Measurements from ENCODE around the gene NCOA5.
"Not testable (repeated sequence)": the region's sequence is repeated elsewhere in the genome, so short reads cannot be mapped to it uniquely, and the experiment has no call there.

Gene NCOA5

DNA sequence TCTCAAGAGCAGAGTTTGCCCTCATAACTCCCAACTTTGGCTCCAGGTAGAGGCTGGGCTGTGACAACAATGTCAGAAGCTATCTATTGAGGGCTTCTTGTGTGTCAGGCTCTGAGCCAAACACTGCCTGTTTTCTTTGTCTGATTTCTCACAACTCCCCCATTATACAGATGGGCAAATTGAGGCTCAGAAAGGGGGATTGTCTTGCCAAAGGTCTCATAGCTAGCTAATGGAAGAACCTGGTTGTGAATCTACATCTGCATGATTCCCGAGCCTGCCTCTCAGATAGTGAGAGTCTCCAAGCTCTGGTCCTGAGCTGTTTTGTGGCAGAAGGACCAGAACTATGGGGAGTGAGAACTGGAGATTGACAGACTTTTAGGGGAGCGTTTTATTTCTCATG is 29.8 kb upstream of the NCOA5 start:
- DNase-seq: no peak

DNA sequence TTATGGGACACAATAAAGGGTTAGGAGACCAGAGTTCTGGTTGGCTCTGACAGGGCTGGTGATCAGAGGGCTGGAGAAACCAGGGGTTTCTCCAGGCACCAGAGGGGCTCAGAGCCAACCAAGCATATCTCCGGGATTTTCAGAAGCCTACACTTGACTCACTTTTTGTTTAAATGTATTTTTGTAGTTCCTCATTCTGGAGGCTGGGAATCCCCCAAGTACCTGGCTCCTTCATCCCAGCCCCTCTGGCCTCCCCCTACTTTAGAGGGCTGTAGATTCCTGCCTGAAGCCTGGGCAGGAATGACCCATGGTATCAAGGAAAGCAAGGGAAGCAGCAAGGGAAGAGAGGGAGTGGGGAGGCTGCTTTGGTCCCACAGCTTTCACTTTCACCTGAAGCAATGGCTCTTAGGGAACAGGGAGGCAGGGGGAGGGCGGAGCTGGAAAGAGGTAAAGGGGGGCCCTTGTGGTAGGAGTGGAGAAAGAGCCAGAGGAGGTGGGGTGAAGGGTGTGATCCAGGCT is 29.3 kb upstream of the NCOA5 start:
- no peak for DNase-seq

DNA sequence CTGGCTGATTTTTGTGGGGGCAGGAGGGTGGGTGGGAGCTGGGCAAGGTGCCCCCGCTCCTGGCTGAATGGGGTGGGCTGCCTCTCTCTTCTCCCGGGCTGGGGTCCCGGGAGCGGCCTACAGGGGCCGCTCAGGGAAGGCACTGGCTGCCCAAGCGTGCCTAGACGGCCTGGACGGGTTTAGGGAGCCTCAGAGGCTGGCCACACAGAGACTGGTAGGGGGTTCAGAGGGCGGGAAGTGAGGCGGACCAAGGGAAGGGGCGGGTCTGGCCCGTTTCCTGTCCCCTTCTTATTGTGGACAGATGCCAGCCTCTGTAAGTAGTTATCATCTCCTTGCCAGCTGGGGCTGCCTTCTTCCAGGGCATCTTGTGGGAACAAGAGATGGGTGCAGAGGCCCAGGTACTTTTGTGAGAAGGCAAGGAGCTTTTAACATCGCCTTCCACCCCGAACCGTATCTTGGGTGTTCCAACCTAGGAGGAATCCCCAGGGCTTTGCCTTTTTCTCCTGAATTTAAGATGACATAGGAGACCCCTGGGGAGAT is 28.8 kb upstream of the NCOA5 start:
- no peak for DNase-seq

DNA sequence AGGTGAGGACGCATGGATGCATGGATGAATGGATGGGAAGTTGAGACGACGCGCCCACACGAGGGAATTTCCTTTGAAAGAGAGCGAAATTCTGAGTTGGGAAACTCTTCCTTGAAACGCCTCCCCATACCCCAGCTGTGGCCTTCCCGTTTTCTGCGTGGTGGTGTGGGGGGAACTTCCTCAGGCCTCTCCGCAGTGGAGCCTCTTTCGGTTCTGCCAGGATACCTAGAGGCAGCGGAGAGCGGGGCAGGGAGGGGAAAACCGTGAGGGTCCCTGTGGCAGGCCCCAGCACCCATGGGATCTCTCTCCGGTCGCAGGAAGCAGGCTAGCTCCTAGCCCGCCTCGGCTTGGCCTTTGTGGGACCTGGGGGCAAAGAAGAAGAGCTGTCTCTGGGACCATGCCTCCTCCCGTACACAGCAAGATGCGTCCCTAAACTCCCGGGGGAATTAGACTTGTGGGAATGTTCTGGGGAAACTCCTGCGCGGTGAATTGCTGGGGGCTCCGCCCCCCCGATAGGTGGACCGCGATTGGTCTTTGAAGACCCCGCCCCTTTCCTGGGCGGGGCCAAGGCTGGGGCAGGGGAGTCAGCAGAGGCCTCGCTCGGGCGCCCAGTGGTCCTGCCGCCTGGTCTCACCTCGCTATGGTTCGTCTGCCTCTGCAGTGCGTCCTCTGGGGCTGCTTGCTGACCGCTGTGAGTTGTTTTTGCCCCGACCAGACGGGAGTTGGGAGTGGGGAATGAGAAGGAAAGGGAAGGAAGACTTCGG is 28.1 kb upstream of the NCOA5 start, which contains the start of gene CD40:
Gene CD40, plus strand, starts transcription at position 611 of the 764 bp plus-strand sequence. Its CDS starts 30 bp downstream, at position 641.
- DNase-seq: peak; percentile 66

DNA sequence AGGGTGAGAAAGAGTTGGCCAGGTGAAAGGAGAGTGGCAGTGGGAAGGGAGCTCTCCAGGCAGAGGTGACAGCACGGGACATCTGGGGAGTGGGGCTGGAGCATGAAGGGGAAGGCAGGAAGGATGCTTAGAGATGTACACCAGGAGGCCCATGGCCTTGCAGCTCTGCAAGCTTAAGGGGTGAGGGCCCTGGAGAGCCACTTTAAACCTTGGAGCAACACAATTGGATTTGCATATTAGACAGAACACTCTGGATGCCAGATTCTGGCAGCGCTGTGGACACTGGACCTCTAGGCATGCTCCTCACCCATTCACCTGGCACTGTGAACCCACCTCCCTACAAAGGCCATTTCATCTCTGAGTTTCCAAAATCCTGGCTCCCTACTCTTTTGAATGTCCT is 24.7 kb upstream of the NCOA5 start:
- no peak for DNase-seq

DNA sequence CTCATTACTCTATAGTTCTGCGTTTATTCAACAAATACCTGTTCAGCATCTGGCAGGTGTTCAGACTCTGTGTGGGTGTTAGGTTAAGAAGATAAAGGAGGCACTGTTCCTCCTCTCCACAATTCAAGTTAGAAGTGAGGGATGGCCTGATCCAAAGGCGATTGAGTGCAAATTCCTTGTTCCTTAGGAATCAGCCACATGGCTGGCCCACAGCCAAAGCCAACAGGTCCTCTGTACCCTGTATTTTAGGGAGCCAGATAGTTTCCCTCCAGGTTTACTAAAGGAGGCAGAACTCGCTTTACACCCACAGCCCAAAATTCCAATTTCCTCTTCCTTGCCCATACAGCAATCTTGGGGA is 23.3 kb upstream of the NCOA5 start:
- no peak for DNase-seq

DNA sequence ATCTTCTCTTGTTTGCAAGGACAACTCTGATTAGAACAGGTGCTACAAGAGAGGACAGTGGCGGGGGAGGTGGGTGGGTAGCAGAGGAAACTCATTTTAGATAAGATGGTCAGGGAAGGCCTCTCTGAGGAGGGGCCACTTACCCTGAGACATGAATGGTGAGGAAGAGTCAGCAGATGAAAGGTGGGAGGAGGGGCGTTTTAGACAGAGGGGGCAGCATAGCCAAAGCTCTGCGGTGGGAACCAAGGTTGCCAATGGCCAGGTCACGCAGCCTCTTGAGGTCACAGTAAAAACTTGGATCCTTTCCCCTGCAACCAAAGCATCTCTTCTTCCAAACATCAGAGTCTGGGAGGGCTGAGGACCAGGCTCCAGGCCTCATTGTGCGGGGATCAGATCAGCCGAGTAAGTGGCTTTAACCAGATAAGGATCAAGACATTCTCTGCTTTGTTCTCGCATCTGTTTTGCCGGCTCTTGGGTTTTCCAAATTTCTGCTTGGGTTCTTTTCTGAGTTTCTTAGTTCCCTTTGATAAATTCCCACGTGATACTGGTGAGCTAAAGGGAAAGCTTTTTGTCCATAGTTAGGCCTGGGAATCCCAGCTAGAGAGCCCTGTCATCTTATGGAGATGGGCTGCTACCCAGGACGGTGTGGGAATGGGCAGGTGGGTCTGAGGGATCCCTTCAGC is 22.8 kb upstream of the NCOA5 start:
- DNase-seq: no peak

DNA sequence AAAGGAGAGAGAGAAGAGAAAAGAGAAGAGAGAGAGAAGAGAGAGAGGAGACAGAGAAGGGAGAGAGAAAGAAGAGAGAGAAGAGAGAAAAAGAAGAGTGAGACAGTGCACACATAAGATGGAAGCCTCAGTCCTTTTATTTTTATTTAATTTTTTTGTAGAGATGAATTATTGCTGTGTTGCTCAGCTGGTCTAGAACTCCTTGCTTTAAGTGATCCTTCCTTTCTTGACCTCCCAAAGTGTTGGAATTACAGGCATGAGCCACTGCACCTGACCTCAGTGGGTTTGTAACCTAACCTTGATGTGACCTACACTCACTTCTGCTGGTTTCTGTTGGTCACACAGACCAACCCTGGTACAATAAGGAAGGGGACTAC is 22.1 kb upstream of the NCOA5 start:
- DNase-seq: no peak

DNA sequence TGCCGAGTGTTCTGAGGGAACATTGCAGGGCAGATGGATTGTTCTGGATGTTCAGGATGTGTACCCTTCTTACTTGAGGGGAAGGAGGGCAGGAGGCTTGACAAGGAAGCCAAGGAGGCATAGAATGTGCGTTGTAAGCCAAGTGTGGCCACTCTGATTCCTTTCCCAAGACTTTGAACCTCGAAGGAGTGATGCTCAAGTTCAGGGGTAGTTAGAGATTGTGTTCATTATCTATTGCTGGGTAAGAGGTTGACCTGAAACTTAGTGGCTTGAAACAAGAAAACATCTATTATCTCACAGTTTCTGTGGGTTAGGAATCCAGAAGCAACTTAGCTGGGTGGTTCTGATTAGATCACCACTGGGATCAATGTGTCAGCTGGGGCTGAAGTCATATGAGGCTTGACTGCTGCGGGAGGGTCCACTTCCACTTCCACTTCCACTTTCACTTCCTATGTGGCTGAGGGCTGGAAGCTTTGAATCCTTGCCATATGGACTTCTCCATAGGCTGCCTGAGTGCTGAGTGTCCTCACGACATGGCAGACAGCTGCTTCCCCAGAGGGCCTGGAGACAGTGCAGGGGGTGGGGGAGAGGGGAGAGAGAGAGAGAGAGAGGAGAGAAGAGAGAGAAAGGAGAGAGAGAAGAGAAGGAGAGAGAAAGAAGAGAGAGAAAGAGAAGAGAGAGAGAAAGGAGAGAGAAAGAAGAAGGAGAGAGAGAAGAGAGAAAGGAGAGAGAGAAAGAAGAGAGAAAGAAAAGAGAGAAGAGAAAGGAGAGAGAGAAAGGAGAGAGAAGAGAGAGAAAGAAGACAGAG is 21.5 kb upstream of the NCOA5 start:
- DNase-seq: no peak

DNA sequence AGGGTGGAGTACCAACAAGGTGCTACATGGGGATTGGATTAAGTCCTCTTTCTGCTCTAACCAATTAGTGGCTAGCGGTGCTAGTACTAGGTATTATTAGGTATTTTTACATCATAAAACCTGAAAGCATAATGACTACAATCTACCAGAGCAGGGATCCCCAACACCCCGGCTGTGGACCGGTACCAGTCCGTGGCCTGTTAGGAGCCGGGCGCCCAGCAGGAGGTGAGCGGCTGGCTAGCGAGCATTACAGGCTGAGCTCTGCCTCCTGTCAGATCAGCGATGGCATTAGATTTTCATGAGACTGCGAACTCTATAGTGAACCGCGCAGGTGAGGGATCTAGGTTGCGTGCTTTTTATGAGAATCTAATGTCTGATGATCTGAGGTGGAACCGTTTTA is 19.2 kb upstream of the NCOA5 start:
- no peak for DNase-seq

DNA sequence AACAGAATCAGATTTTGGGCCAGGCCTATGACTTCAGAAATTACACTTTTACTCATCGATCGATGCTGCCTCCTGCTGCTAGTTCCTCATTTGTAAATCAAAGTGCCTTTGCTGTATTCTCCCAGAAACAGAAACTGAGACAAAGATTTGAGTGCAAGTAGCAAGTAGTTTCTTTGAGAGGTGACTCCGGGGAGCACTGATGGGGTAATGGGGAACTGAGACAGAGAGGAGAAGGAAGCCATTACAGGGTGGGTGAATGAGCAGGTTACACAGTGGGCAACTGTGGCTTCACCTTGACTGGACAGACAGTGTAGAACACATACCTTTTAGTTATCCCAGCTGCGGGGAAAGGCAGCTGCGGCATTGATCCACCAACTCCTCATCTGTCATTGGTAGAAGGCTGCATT is 18.7 kb upstream of the NCOA5 start:
- no peak for DNase-seq

DNA sequence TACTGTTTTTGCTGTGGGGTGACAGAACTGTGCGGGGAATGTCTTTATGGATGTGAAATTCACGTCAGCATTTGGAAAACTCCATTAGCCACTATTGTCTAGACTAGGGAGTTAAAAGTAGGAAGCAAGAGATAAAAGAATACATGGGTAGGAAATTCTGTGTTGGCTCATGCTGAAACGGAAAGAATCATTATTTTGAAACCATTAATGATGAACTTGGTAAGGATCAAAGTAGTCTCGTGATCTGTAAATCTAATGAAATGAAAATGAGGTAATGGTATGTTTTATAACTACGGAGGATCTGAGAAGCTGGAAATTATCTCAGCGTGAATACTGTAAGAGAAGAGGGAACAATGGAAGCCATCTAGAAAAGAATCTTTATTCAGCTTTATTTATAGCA is 17.3 kb upstream of the NCOA5 start:
- DNase-seq: no peak

DNA sequence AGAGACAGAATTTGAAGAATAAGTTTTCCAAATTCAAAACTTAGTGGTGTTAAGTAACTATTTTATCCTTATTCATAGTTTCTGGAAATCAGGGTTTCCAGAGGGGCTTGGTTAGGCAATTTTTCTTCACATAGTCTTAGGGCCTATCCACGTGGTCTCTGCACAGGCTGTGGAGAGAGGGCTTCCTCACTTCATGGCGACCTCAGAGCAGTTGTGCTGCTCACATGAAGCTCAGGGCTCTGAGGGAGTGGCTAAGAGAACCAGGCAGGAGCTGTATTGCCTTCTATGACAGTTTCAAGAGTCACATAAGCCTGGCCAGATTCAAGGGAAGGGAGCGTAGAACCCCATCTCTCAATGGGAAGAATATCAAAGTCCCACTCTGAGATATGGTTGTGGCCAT is 14.5 kb upstream of the NCOA5 start:
- no peak for DNase-seq

DNA sequence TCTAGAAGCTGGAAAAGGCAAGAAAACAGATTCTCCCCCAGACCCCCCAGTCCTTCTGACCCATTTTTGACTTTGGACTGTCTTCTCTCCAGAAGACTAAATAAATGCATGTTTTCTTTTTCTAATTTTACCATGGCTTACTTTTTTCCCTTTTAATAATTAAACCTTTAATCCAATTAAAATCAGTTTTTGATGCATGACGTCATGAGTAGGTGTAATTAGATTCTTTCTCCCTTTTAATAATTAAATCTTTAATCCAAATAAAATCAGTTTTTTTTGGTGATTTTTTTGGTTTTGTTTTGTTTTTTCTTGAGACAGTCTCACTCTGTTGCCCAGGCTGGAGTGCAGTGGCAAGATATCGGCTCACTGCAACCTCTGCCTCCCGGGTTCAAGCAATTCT is 13.2 kb upstream of the NCOA5 start:
- no peak for DNase-seq

DNA sequence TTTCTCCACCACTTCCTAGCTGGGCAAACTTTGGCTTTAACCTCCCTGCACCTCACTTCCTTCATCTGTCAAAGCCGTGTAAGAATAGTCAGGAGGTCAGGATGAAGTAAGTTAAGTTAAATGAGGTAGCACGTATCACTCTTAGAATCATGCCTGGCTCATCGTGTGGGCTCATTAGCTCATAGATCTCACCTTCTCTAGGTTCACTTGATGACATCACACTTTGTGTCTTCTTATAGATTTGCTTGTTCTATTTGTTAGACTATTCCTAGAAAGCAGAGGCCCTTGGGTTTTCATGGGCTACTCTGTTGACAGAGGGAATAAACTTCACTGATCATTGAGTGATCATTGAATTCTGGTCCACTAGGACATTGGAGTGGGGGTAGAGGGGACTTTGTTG is 12.2 kb upstream of the NCOA5 start:
- DNase-seq: no peak

DNA sequence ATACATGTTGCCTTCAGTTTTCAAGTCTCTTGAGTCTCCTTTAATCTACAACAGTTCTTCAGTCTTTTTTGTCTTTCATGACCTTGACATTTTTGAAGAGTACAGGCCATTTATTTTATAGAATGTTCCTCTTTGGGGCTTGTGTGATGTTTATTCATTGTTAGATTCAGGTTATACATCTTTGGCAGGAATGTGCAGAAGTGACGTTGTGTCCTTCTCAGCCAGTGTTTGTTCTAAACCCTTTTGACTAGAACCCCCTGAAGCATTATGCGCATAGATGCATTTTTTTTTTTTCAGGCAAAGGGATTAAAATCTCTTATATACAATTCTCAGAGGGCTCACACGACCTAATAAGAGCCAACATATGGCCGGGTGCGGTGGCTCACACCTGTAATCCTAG is 11.2 kb upstream of the NCOA5 start:
- DNase-seq: no peak

DNA sequence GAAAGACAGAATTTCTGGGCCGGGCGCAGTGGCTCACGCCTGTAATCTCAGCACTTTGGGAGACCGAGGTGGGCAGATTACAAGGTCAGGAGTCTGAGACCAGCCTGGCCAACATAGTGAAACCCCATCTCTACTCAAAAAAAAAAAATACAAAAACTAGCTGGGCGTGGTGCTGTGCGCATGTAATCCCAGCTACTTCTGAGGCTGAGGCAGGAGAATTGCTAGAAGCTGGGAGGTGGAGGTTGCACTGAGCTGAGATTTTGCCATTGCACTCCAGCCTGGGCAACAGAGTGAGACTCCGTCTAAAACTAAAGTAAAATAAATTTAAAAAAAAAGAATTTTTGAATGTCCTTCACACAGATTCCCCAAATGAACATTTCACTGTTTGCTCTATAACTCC is 10.7 kb upstream of the NCOA5 start:
- not testable (repeated sequence) for DNase-seq

DNA sequence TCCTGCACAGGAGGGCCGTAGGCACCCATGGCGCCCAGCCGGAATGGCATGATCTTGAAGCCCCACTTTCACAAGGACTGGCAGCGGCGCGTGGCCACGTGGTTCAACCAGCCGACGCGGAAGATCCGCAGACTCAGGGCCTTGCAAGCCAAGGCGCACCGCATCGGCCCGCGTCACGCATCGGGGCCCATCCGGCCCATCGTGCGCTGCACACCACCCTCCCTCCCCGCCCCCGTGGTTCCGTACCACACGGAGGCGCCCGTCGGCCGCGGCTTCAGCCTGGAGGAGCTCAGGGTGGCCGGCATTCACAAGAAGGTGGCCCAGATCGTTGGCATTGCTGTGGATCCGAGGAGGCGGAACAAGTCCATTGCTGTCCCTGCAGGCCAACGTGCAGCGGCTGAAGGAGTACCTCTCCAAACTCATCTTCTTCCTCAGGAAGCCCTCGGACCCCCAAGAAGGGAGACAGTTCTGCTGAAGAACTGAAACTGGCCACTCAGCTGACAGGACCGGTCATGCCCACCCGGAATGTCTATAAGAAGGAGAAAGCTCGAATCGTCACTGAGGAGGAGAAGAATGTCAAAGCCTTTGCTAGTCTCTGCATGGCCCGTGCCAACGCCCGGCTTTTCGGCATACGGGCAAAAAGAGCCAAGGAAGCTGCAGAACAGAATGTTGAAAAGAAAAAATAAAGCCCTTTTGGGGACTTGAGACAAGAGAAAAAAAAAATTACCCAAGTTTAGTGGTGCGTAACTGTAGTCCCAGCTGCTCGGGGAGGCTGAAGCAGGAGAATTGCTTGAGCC is 9.9 kb upstream of the NCOA5 start:
- DNase-seq: no peak

DNA sequence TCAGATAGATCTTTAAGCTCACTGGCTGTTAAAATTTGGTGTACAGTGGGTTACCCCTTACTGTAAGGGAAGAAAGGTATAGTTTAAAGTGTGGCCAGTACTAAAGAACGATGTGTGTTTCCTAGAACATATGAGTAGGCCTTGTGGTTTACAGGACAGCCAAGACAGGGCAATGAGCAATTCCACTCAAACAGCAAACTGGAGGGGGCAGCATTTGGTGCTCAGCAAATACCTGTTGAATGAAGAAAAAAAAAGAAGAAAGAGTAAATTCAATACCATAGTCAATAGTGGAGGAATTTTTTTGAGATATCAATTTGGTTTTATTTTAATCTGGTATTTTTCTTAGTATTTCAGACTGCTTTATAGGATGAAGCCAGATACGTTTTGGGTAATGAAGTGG is 3.8 kb upstream of the NCOA5 start:
- DNase-seq: no peak

DNA sequence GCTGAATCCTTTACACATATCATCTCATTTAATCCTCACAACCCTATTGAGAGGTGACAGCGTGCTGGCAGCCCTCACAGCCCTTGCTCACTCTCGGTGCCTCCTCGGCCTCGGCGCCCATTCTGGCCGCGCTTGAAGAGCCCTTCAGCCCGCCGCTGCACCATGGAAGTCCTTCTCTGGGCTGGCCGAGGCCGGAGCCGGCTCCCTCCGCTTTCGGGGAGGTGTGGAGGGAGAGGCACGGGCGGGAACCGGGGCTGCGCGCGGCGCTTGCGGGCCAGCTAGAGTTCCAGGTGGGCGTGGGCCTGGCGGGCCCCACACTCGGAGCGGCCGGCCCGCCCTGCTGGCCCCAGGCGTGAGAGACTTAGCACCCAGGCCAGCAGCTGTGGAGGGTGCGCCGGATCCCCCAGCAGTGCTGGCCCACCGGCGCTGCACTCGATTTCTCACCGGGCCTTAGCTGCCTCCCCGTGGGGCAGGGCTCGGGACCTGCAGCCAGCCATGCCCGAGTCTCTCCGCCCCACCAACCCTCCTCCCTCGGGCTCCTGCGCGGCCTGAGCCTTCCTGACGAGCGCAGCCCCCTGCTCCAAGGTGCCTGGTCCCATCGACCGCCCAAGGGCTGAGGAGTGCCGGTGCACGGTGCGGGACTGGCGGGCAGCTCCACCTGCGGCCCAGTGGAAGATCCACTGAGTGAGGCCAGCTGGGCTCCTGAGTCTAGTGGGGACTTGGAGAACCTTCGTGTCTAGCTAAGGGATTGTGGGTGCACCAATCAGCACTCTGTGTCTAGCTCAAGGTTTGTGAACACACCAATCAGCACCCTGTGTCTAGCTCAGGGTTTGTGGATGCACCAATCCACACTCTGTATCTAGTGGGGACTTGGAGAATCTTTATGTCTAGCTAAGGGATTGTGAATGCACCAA is 2.1 kb upstream of the NCOA5 start:
- DNase-seq: not testable (repeated sequence)

DNA sequence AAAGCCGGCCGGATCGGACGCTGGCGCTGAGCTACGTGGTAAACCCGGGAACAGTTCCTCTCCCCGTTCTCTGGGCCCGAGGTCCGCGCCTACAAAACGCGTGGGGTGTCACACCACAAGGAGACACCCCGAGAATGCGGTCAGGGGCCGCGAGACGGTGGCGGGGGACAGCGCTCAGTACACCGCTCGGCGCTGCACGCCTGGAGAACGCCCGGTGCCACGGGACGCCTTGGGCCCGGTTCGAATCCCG is 670 bp downstream of the NCOA5 start:
- peak; percentile 38 for DNase-seq
